Activated B cell treated with CpG ODN at 0.5 μM for 24 hours (primary cell): ENCODE results near the gene CA10. TPM values are rescaled to one million over a fixed set of nuclear protein-coding genes. Genes with fewer than 3 reads are reported as not detected.

Experiments
- ATAC-seq: fragments of 200-7000 bp; cut with Tn5 transposase; one replicate; pipeline ENCODE4 v1.10.0; 2021; ENCODE audit warnings: low read depth, mild to moderate bottlenecking, moderate library complexity
- CTCF ChIA-PET: fragments of 350-600 bp; sonication (Branson Sonifier 250); formaldehyde crosslinking; loops from one replicate; lab custom pipeline; 2021; ENCODE audit warnings: antibody characterized with exemption; lab: Charles Lee
- POLR2A ChIA-PET: fragments of 350-600 bp; sonication (Branson Sonifier 250); formaldehyde crosslinking; loops from one replicate; lab custom pipeline; 2021; ENCODE audit warnings: antibody characterized with exemption; lab: Charles Lee
- DNase-seq: peaks from one replicate; pipeline ENCODE4 v3.0.0; 2022
- H3K27ac Mint-ChIP-seq: one replicate; pipeline ENCODE4 v1.8.0; 2020; ENCODE audit warnings: mixed read lengths
- H3K27me3 Mint-ChIP-seq: one replicate; pipeline ENCODE4 v1.8.0; 2021; ENCODE audit warnings: mixed read lengths
- H3K36me3 Mint-ChIP-seq: one replicate; pipeline ENCODE4 v1.8.0; 2021; ENCODE audit warnings: low read depth, mixed read lengths
- H3K4me1 Mint-ChIP-seq: one replicate; pipeline ENCODE4 v1.8.0; 2021; ENCODE audit warnings: mixed read lengths
- H3K4me3 Mint-ChIP-seq: one replicate; pipeline ENCODE4 v1.8.0; 2020; ENCODE audit warnings: mild to moderate bottlenecking, mixed read lengths
- H3K9me3 Mint-ChIP-seq: one replicate; pipeline ENCODE4 v1.8.0; 2020; ENCODE audit warnings: mixed read lengths
- intact Hi-C: fragments of 100-400 bp; cut with micrococcal nuclease; formaldehyde crosslinking; loops from one replicate; pipeline ENCODE4 v1.15.1; 2024
- total RNA-seq: library from RNA; stranded (reverse); gene quantifications from 2 replicates; pipeline ENCODE4 v1.2.3, GENCODE V29; 2022
- TF ChIP-seq, protein P1 (sequence below): fragments of 200-600 bp; IDR thresholded peaks from one replicate; pipeline ENCODE4 v1.8.0; 2022; ENCODE audit warnings: antibody characterized with exemption, mild to moderate bottlenecking

CA10 gene
- total RNA-seq, 1 donor from 2014 or later: not detected

DNA sequence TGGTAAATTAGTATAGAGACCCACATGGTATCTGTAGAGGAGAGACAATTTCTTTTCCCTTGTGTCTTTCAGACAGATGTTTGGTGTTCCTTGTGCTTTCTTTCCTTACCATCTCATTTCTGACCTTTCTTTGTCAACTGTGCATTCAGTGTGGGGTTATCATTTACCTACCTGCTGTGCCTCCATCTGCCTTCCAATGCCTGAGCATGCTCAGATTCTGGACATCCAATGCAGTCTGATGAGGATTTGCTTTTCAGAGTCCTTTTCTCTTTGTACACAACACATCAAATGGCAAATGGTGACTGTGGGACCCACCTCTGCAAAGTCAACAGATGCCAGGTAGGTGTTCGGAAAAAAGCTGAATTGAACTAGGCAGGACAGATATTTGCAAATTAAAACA, 364.8 kb downstream of the CA10 start:
- ChIA-PET CTCF (no interaction called here), POLR2A (no interaction called here)
- DNase-seq: no peak
- Mint-ChIP-seq H3K36me3 (no peaks in the 10 kb centered on the region), H3K27ac (no peak overlapping the region), H3K4me3 (no peak overlapping the region), H3K4me1 (no peaks in the 10 kb centered on the region), H3K27me3 (peaks cover 2% of the 10 kb centered on the region), H3K9me3 (no peaks in the 10 kb centered on the region)
- TF ChIP-seq, protein P1, sequence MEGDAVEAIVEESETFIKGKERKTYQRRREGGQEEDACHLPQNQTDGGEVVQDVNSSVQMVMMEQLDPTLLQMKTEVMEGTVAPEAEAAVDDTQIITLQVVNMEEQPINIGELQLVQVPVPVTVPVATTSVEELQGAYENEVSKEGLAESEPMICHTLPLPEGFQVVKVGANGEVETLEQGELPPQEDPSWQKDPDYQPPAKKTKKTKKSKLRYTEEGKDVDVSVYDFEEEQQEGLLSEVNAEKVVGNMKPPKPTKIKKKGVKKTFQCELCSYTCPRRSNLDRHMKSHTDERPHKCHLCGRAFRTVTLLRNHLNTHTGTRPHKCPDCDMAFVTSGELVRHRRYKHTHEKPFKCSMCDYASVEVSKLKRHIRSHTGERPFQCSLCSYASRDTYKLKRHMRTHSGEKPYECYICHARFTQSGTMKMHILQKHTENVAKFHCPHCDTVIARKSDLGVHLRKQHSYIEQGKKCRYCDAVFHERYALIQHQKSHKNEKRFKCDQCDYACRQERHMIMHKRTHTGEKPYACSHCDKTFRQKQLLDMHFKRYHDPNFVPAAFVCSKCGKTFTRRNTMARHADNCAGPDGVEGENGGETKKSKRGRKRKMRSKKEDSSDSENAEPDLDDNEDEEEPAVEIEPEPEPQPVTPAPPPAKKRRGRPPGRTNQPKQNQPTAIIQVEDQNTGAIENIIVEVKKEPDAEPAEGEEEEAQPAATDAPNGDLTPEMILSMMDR: no peak
- ATAC-seq: no peak
- intact Hi-C loops: no loop called here

DNA sequence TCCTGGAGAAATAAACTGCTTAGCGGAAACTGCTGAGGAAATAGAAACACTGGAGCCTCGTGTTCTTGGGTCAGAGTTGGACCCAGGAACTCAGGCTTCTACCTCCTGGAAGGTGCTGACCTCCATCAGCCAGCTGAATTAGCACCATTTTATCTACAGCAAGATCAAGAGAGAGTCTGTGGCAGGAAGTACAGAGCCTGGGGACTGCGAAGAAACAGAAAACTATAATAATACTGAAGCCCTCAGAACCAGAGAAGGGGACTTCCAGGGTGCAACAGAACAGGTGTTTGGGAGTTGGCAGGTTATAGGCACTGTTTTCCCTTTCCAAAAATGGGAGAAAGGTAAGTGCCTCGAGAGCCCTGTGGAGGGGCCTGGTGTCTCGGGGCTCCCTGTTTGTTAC, 379.7 kb downstream of the CA10 start:
- ChIA-PET CTCF (no interaction called here), POLR2A (no interaction called here)
- H3K9me3 Mint-ChIP-seq: no peaks in the 10 kb centered on the region
- no peak overlapping the region for H3K27ac Mint-ChIP-seq
- no peak for ATAC-seq
- DNase-seq: no peak
- no peaks in the 10 kb centered on the region for H3K4me1 Mint-ChIP-seq
- H3K27me3 Mint-ChIP-seq: no peaks in the 10 kb centered on the region
- intact Hi-C loops: no loop called here
- no peaks in the 10 kb centered on the region for H3K36me3 Mint-ChIP-seq
- H3K4me3 Mint-ChIP-seq: no peak overlapping the region
- TF ChIP-seq, protein P1: no peak

DNA sequence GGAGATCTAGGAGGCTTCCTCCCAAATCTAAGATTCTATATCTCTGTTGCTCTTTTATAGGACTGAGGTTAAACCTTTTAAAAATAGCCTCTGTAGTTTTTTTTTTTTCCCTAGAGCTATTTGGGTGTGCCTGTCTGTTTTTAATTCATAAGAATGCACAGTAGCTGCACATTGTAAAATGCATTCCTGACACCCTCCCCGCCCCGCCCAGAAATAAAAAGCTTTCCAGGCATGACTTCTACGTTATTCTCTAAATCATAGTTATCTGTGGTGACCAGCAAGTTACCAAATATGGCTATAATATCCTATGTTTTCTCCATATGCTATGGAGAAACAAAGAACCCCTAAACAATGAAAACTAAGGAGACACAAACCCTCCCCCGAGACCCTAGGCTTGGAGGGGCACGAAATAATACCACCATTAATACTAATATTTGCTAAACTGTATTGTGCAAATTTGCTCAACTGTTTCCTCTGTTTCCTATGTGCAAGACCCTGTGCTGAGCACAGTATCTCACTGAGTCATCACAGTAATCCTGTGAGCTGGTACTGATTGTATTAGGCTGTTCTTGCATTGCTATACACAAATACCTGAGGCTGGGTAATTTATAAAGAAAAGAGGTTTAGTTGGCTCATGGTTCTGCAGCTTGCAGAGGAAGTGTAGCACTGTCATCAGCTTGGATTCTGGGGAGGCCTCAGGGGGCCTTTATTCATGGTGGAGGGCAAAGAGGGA, 388.3 kb downstream of the CA10 start:
- ChIA-PET POLR2A (no interaction called here), CTCF (no interaction called here)
- no peaks in the 10 kb centered on the region for H3K4me1 Mint-ChIP-seq
- H3K27me3 Mint-ChIP-seq: peaks cover 1% of the 10 kb centered on the region
- no peaks in the 10 kb centered on the region for H3K36me3 Mint-ChIP-seq
- no peak for DNase-seq
- H3K4me3 Mint-ChIP-seq: no peak overlapping the region
- no peak for ATAC-seq
- no peaks in the 10 kb centered on the region for H3K9me3 Mint-ChIP-seq
- TF ChIP-seq, protein P1: no peak
- no peak overlapping the region for H3K27ac Mint-ChIP-seq
- intact Hi-C loops: no loop called here

DNA sequence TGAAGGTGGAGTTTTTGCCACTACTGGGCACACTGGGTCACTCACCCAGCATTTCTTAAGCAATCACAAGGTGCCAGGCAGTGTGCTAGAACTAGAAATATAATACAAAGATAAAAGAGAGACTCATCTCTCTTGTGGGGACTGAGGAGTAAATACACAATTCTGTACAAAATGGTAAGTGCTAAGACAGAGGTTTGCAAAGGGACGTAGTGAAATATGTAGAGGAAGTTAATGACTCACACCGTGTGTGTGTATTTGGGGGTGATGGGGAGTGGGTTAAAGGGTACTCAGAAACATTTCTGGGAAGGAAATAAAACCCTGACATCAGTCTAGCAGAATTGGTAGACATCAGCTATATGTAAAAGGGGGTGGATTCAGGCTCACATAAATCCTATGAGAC, 389.3 kb downstream of the CA10 start:
- Mint-ChIP-seq H3K36me3 (no peaks in the 10 kb centered on the region), H3K9me3 (no peaks in the 10 kb centered on the region), H3K4me3 (no peak overlapping the region), H3K27me3 (peaks cover 4% of the 10 kb centered on the region), H3K27ac (no peak overlapping the region), H3K4me1 (no peaks in the 10 kb centered on the region)
- CTCF ChIA-PET: no interaction called here
- intact Hi-C loops: no loop called here
- DNase-seq: no peak
- TF ChIP-seq, protein P1: no peak
- POLR2A ChIA-PET: no interaction called here
- no peak for ATAC-seq

DNA sequence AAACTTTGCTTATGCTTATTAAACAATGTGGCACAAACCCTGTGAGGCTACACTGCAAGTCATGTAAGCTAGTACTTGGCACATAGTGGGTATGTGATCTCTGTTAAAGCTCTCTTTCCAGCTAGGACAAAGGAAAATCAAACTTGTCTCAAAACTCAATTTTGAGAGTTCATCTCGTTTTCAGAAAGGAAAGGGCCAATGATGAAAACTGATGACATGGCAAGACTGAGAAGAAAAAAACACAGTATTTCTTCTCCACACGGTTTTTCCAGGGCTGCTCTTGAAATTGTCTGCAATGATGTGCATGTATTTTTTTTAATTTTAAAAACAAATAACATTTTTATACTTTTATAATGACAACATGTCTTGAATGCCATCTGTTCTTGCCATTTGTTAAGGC, 389.8 kb downstream of the CA10 start:
- intact Hi-C loops: no loop called here
- CTCF ChIA-PET: no interaction called here
- Mint-ChIP-seq H3K4me3 (no peak overlapping the region), H3K36me3 (no peaks in the 10 kb centered on the region), H3K9me3 (no peaks in the 10 kb centered on the region), H3K4me1 (no peaks in the 10 kb centered on the region), H3K27ac (no peak overlapping the region), H3K27me3 (peaks cover 6% of the 10 kb centered on the region)
- ATAC-seq (no peak), DNase-seq (no peak)
- TF ChIP-seq, protein P1: no peak
- POLR2A ChIA-PET: no interaction called here
